ENCODE measurements around the gene CLECL1.

DNA sequence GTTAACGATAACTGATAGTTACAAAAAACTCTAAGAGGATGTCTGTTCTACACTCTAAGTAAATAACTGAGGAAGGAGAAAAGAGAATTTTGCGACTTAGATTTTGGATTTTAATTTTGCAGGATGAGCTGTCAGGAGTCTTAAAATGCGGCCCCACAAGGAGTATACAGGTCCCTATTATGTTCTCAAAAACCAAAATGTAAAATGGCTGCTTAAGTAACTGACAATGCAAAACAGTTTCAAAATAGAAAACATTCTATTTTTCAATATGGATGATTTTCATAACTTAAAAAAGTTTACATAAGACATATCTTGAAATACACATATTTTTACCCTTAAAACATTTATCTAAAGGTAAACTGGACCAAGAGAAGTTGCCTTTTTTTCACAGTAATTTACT is 25.2 kb upstream of the CLECL1 start:
- TF ChIP-seq TAF1 (IDR thresholded peaks at IDR 0.05; ENCODE audit: low read depth) (no peak), EP300 (conservative IDR thresholded peaks at IDR 0.05; ENCODE audit: poor library complexity, severe bottlenecking) (no peak), EZH2 (IDR thresholded peaks at IDR 0.05; ENCODE audit: borderline replicate concordance, insufficient read depth, low read length, poor library complexity, severe bottlenecking) (no peak), SMC3 (conservative IDR thresholded peaks at IDR 0.05; ENCODE audit: poor library complexity) (no peak)
- TF ChIP-seq, protein P1, sequence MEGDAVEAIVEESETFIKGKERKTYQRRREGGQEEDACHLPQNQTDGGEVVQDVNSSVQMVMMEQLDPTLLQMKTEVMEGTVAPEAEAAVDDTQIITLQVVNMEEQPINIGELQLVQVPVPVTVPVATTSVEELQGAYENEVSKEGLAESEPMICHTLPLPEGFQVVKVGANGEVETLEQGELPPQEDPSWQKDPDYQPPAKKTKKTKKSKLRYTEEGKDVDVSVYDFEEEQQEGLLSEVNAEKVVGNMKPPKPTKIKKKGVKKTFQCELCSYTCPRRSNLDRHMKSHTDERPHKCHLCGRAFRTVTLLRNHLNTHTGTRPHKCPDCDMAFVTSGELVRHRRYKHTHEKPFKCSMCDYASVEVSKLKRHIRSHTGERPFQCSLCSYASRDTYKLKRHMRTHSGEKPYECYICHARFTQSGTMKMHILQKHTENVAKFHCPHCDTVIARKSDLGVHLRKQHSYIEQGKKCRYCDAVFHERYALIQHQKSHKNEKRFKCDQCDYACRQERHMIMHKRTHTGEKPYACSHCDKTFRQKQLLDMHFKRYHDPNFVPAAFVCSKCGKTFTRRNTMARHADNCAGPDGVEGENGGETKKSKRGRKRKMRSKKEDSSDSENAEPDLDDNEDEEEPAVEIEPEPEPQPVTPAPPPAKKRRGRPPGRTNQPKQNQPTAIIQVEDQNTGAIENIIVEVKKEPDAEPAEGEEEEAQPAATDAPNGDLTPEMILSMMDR (IDR thresholded peaks at IDR 0.05; ENCODE audit: poor library complexity, severe bottlenecking), result no peak
